Lower lobe of right lung (tissue), 2 donors: ENCODE data around the gene SYT17. TPM values are rescaled to one million over a fixed set of nuclear protein-coding genes. Genes with fewer than 3 reads are reported as not detected.

Source experiments
- ATAC-seq, 2 donors: fragments of 200-7000 bp; cut with Tn5 transposase; one replicate each; pipeline ENCODE4 v1.9.1; 2020 to 2022; ENCODE audit warnings: mild to moderate bottlenecking in 2 of 2, moderate library complexity in 2 of 2
- DNase-seq: peaks from one replicate; pipeline ENCODE4 v3.0.0-alpha.2; 2020
- H3K27ac ChIP-seq: fragments of 200-600 bp; one replicate; pipeline ENCODE4 v1.8.0; 2022
- H3K27me3 ChIP-seq: fragments of 200-600 bp; one replicate; pipeline ENCODE4 v1.8.0; 2022; ENCODE audit warnings: low read depth
- H3K36me3 ChIP-seq: fragments of 200-600 bp; one replicate; pipeline ENCODE4 v1.8.0; 2022; ENCODE audit warnings: mild to moderate bottlenecking
- H3K4me1 ChIP-seq: fragments of 200-600 bp; one replicate; pipeline ENCODE4 v1.8.0; 2022
- H3K4me3 ChIP-seq: fragments of 200-600 bp; one replicate; pipeline ENCODE4 v1.8.0; 2022; ENCODE audit warnings: mild to moderate bottlenecking
- H3K9me3 ChIP-seq: fragments of 200-600 bp; one replicate; pipeline ENCODE4 v1.8.0; 2022
- intact Hi-C: fragments of 100-400 bp; cut with DNase I; formaldehyde crosslinking; loops from one replicate; pipeline ENCODE4 v1.11.0; 2022
- total RNA-seq: library from RNA; stranded (reverse); fragmentation: NEBNext Ultra II Directional; extraction: Animal tissue kit (Norgen Biotek cat#: 25700); gene quantifications from one replicate; pipeline ENCODE4 v1.2.1, GENCODE V29; 2021
- TF ChIP-seq, protein P1 (sequence below): fragments of 200-600 bp; IDR thresholded peaks from one replicate; pipeline ENCODE4 v1.8.0; 2022; ENCODE audit warnings: antibody characterized with exemption, mild to moderate bottlenecking
- donor health status: DM: no; HTN: yes; CAD: no; lungs with severe emphysema.

SYT17 gene
- total RNA-seq, 1 donor from 2014 or later, result 11.8 TPM

GRCh38 chr16:19223235-19224170, 55.5 kb downstream of the SYT17 start:
- DNase-seq (no peak), ATAC-seq (no peak)
- Histone ChIP-seq H3K4me1 (no peaks in the 10 kb centered on the region), H3K4me3 (no peak overlapping the region), H3K27ac (no peak overlapping the region), H3K27me3 (no peaks in the 10 kb centered on the region), H3K36me3 (peaks cover 22% of the 10 kb centered on the region), H3K9me3 (no peaks in the 10 kb centered on the region)
- TF ChIP-seq, protein P1, sequence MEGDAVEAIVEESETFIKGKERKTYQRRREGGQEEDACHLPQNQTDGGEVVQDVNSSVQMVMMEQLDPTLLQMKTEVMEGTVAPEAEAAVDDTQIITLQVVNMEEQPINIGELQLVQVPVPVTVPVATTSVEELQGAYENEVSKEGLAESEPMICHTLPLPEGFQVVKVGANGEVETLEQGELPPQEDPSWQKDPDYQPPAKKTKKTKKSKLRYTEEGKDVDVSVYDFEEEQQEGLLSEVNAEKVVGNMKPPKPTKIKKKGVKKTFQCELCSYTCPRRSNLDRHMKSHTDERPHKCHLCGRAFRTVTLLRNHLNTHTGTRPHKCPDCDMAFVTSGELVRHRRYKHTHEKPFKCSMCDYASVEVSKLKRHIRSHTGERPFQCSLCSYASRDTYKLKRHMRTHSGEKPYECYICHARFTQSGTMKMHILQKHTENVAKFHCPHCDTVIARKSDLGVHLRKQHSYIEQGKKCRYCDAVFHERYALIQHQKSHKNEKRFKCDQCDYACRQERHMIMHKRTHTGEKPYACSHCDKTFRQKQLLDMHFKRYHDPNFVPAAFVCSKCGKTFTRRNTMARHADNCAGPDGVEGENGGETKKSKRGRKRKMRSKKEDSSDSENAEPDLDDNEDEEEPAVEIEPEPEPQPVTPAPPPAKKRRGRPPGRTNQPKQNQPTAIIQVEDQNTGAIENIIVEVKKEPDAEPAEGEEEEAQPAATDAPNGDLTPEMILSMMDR, result peak; percentile 64
- intact Hi-C loops, result no loop called here

DNA sequence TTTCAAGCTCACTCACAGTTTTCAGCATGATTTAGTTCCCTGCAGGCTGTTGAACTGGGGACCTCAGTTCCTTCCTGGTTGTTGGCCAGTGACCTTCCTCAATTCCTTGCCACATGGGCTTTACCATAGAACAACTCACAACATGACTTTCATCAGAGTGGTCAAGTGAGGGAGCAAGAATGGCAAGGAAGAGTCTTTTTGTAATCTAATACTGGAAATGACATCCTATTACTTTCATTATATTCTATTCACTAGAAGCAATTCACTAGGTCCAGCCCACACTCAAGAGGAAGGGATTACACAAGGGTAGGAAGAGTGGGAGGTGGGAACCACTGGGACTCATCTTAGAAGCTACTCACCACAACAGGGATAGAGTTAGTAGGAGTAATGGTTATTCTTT, 57.6 kb downstream of the SYT17 start:
- no peak overlapping the region for H3K27ac ChIP-seq
- intact Hi-C loops, result no loop called here
- H3K4me1 ChIP-seq, result no peaks in the 10 kb centered on the region
- ATAC-seq, result peak in 1 of 2 donors; percentile 45
- H3K4me3 ChIP-seq, result no peak overlapping the region
- DNase-seq, result no peak
- no peaks in the 10 kb centered on the region for H3K9me3 ChIP-seq
- H3K27me3 ChIP-seq, result no peaks in the 10 kb centered on the region
- TF ChIP-seq, protein P1, result no peak
- peaks cover 22% of the 10 kb centered on the region for H3K36me3 ChIP-seq

DNA sequence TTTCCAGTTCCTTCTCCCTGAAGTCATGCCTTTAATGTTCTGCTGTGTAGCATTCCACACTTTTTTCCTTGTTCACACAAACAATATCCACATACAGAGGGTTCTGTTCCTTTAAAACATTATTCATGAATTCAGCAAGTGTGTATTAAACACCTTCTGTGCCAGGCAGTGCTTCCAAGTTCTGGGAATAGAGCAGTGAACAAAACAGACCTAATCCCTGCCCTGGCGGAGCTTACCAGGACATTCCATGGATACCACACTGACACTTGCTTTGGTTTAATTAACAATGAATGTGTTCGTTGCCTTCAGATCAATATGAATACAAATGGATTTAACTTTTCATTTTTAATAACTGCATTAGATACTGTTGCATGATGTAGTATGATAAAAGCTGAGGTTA, 59.6 kb downstream of the SYT17 start:
- TF ChIP-seq, protein P1, result no peak
- Histone ChIP-seq H3K4me3 (no peak overlapping the region), H3K36me3 (peaks cover 22% of the 10 kb centered on the region), H3K9me3 (no peaks in the 10 kb centered on the region), H3K27me3 (no peaks in the 10 kb centered on the region), H3K27ac (no peak overlapping the region), H3K4me1 (no peaks in the 10 kb centered on the region)
- DNase-seq (no peak), ATAC-seq (no peak)
- intact Hi-C loops, result no loop called here

DNA sequence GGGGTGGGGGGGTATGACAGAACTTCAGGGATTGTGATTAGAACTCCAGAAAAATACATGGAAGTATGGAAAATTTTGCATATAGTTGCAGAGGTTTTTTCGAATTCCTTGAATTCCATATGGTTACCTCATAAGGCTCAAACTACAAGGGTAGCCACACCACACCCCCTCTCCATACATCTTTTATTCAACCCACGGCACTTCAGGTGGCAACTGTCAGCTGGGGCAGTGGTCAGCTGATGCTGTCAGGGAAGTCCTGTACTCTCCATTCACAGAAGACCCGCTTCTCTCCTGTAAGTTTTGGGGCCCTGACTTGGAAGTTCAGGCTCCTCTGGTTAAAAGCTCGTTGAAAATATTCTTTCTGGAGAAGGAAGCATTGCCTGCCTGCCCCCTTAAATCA, 60.0 kb downstream of the SYT17 start:
- H3K36me3 ChIP-seq, result peaks cover 22% of the 10 kb centered on the region

GRCh38 chr16:19228575-19228974, 60.5 kb downstream of the SYT17 start:
- intact Hi-C loops, result no loop called here
- no peak for ATAC-seq
- Histone ChIP-seq H3K36me3 (peaks cover 22% of the 10 kb centered on the region), H3K9me3 (no peaks in the 10 kb centered on the region), H3K27me3 (no peaks in the 10 kb centered on the region), H3K4me1 (no peaks in the 10 kb centered on the region), H3K4me3 (no peak overlapping the region), H3K27ac (no peak overlapping the region)
- TF ChIP-seq, protein P1, result no peak
- no peak for DNase-seq

More for the DNA sequence above, 60.0 kb downstream of the SYT17 start:
- Histone ChIP-seq H3K4me1 (no peaks in the 10 kb centered on the region), H3K27ac (no peak overlapping the region), H3K9me3 (no peaks in the 10 kb centered on the region), H3K27me3 (no peaks in the 10 kb centered on the region), H3K4me3 (no peak overlapping the region)
- ATAC-seq, result no peak
- no peak for DNase-seq
- TF ChIP-seq, protein P1, result no peak
- intact Hi-C loops, result no loop called here
